HG02759 (cell line): Measurements from ENCODE around the gene PLCG2.
"Not testable (repeated sequence)": the region's sequence is repeated elsewhere in the genome, so short reads cannot be mapped to it uniquely, and the experiment has no call there.

Experiments used
- ATAC-seq: cut with Tn5 transposase; IDR thresholded peaks from one replicate; pipeline ENCODE4 v1.9.1; 2021; ENCODE audit warnings: mild to moderate bottlenecking, moderate library complexity; ENCODE audit not compliant: unreplicated experiment

The PLCG2 gene

DNA sequence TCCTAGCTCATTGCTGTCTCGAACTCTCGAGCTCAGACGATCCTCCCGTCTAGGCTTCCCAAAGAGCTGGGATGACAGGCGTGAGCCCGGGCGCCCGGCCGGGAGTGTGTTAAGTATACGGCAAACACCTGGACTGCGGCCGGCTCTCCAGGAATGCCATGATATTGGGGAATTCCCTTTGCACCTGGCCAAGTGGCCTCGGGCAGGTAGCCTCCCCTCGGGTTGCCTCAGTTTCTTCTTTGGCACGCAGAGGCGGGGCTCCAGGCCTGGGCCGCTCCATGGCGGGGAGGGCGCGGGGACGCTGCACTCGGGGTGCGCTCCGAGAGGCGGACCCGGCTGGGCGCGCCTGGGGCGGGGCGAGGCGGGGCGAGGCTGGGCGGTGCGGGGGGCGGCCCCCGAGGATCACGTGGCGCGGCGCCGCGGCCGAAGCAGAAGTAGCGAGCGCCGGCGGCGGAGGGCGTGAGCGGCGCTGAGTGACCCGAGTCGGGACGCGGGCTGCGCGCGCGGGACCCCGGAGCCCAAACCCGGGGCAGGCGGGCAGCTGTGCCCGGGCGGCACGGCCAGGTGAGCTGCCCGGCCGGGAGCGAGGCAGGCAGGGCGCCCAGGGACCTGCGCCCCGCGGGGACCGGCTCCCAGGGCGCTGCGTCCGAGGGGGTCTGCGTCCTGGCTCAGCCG is at the start of gene PLCG2:
Gene PLCG2, plus strand, starts transcription at position 431 of the 675 bp plus-strand sequence. CDS start 6,699 bp downstream, outside the sequence.
- ATAC-seq: peak; percentile 86

GRCh38 chr16:81729451-81729850 is 49.6 kb upstream of the PLCG2 start:
- no peak for ATAC-seq

GRCh38 chr16:81730090-81731051 is 48.7 kb upstream of the PLCG2 start:
- ATAC-seq: peak; percentile 88

GRCh38 chr16:81731649-81732048 is 47.4 kb upstream of the PLCG2 start:
- no peak for ATAC-seq

- no peak for ATAC-seq
Measured at GRCh38 chr16:81732699-81733098, 46.4 kb upstream of the PLCG2 start.

GRCh38 chr16:81733295-81733694 is 45.8 kb upstream of the PLCG2 start:
- ATAC-seq: no peak

GRCh38 chr16:81734632-81735434 is 44.3 kb upstream of the PLCG2 start:
- no peak for ATAC-seq

- peak; percentile 61 for ATAC-seq
Measured at GRCh38 chr16:81737885-81738536, 41.1 kb upstream of the PLCG2 start.

GRCh38 chr16:81738783-81739496 is 40.2 kb upstream of the PLCG2 start:
- peak; percentile 42 for ATAC-seq

DNA sequence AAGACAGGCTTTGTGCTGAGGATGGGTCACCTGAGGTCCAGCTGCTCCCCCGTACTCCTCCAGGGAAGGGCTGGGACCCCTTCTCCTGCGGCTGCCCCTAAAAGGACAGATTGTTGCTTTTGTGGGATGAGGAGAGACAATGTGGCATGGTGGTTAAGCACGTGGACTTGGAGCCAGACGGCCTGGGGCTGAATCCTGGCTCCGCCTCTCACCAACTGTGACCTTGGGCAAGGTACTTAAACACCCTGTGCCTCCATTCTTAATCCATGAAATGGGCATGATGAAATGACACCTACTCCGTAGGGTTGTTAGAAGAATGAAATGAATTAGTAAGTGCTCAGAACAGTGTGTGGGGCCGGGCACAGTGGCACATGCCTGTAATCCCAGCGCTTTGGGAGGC is 39.6 kb upstream of the PLCG2 start:
- ATAC-seq: no peak

- peak; percentile 68 for ATAC-seq
Measured at GRCh38 chr16:81740169-81740568, 38.9 kb upstream of the PLCG2 start.

- ATAC-seq: not testable (repeated sequence)
Measured at GRCh38 chr16:81741430-81741770, 37.7 kb upstream of the PLCG2 start.

- ATAC-seq: no peak
Measured at GRCh38 chr16:81744385-81744784, 34.7 kb upstream of the PLCG2 start.

- ATAC-seq: no peak
Measured at GRCh38 chr16:81744911-81745310, 34.2 kb upstream of the PLCG2 start.

- peak; percentile 84 for ATAC-seq
Measured at GRCh38 chr16:81745704-81746558, 33.2 kb upstream of the PLCG2 start.

- no peak for ATAC-seq
Measured at GRCh38 chr16:81746566-81746965, 32.5 kb upstream of the PLCG2 start.

- no peak for ATAC-seq
Measured at GRCh38 chr16:81748476-81749198, 30.5 kb upstream of the PLCG2 start.

GRCh38 chr16:81752225-81752875 is 26.7 kb upstream of the PLCG2 start:
- ATAC-seq: peak; percentile 89
